Activated CD4-positive, CD25-positive, alpha-beta regulatory T cell treated with anti-CD3 and anti-CD28 coated beads, Interleukin-2, amount 50 U/mL, for 24 hours (primary cell): ENCODE results near the gene GAL3ST2.
"Not testable (repeated sequence)": the region's sequence is repeated elsewhere in the genome, so short reads cannot be mapped to it uniquely, and the experiment has no call there.

ENCODE experiments used
- ATAC-seq, 2 donors: fragments of 150-1000 bp; cut with Tn5 transposase; one replicate each; pipeline ENCODE4 v1.10.0; 2021; ENCODE audit warnings: mild to moderate bottlenecking in 1 of 2, moderate library complexity in 1 of 2

GAL3ST2 gene

GRCh38 chr2:241809383-241810306 lies 33.0 kb downstream of the GAL3ST2 start:
- ATAC-seq = no peak

DNA sequence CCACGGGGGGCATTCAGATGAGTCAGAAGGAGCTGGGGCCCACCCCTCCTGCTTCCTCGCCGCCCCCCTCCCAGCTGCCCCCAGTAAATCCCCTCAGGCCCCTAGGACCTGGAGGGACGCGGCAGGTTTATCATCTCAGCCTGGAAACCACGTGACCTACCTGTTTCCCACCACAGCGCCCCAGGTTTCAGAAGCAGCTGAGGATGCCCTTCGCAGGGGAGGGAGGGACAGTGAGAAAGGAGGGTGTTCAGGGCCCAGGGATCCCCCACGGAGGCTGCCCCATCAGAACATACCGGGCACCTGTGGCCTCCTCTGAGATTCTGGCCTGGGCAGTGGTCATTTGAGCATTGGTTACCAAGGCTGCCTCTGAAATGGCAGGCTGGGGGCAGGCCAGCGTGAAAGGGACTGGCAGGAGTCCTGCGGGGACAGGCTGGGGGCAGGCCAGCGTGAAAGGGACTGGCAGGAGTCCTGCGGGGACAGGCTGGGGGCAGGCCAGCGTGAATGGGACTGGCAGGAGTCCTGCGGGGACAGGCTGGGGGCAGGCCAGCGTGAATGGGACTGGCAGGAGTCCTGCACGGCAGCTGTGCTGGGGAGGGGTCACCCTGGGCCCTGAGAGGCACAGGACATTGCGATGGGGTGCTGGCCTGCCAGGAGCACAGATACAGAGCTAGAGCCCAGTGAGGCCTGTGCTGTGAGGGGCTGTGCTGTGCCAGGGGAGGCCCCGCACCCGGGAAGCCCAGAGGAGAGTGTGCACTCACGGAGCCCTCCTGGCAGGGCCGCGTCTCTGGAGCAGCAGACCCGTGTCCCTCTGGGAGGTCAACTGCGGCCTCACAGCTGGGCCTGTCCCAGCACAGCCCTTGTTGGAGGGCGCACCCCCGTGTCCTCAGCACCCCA lies 33.9 kb downstream of the GAL3ST2 start:
- no peak for ATAC-seq

DNA sequence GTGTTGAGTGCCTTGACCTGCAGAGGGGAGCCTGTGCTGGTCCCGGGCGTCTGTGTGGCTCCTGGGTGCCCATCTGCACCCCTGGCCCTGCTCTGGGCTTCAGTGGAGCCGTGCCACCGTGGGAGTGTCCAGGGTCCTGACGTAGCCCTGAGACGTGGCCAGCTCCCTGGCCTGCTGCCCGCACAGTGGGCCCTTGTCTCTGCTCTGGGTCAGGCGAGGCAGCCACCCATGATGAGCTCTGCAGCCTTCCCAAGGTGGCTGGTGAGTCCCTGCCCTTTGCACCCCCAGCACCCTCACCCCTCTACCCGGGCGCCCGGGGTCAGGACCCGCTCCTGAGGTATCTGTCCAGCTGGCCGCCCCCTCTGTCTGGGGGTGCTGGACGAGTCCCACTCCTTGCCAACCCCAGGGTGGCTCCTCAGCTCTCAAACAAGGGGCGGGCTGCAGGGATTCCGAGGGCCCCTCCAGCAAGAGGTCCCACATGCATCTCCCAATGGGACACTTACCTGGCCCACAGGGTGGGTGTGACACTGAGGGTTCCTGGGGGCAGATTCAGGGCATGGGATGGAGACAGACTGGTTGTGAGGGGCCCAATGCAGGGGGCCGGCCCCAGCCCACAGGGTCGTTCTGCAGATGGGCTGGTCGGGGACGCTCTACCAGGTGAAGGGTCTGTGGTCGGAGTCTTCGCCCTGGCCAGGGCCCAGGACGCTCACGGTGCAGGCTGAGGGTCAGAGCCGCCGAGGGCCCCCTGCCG lies 34.8 kb downstream of the GAL3ST2 start:
- ATAC-seq = no peak

GRCh38 chr2:241811952-241812729 lies 35.5 kb downstream of the GAL3ST2 start:
- ATAC-seq = no peak

GRCh38 chr2:241812730-241813643 lies 36.4 kb downstream of the GAL3ST2 start:
- no peak for ATAC-seq

- peak in 1 of 2 donors; percentile 5 for ATAC-seq
These were observed 37.2 kb downstream of the GAL3ST2 start for GRCh38 chr2:241813644-241814392.

DNA sequence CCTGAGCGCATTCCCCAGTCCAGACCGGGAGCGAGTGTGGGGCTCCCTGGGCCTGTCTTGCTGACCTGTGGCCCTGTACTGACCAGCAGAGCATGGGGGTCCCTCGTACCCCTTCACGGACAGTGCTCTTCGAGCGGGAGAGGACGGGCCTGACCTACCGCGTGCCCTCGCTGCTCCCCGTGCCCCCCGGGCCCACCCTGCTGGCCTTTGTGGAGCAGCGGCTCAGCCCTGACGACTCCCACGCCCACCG lies 37.7 kb downstream of the GAL3ST2 start:
- no peak for ATAC-seq

DNA sequence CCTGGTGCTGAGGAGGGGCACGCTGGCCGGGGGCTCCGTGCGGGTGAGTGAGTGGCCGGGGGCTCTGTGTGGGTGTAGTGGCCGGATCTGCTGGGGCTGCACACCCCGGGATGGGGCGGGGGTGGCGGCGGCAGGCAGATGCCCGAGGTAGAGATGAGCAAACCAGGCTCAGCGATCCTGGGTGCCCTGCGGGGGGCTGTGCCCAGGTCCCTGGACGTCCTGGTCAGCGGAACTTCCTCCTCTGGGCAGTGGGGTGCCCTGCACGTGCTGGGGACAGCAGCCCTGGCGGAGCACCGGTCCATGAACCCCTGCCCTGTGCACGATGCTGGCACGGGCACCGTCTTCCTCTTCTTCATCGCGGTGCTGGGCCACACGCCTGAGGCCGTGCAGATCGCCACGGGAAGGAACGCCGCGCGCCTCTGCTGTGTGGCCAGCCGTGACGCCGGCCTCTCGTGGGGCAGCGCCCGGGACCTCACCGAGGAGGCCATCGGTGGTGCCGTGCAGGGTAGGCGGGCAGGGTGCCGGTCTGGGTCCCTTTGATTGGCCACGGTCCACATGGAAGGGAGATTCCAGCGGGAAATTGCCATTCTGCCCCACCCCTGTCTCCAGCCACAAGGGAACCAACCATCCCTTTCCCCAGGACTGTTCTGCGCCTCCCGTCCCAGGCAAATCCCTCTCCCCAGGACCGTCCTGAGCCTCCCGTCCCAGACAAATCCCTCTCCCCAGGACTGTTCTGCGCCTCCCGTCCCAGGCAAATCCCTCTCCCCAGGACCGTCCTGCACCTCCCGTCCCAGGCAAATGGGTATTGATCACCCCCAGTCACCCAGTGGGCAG lies 38.2 kb downstream of the GAL3ST2 start:
- ATAC-seq = no peak

- no peak for ATAC-seq
These were observed 39.1 kb downstream of the GAL3ST2 start for GRCh38 chr2:241815477-241816430.

DNA sequence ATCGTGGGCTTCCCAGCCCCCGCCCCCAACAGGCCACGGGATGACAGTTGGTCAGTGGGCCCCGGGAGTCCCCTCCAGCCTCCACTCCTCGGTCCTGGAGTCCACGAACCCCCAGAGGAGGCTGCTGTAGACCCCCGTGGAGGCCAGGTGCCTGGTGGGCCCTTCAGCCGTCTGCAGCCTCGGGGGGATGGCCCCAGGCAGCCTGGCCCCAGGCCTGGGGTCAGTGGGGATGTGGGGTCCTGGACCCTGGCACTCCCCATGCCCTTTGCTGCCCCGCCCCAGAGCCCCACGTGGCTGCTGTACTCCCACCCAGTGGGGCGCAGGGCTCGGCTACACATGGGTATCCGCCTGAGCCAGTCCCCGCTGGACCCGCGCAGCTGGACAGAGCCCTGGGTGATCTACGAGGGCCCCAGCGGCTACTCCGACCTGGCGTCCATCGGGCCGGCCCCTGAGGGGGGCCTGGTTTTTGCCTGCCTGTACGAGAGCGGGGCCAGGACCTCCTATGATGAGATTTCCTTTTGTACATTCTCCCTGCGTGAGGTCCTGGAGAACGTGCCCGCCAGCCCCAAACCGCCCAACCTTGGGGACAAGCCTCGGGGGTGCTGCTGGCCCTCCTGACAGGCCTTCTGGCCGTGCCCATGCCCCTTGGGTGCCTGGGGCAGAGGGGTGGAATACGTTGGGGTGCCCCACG lies 40.0 kb downstream of the GAL3ST2 start:
- no peak for ATAC-seq

- ATAC-seq = no peak
These were observed 40.7 kb downstream of the GAL3ST2 start for GRCh38 chr2:241817126-241817820.

GRCh38 chr2:241817821-241818215 lies 41.2 kb downstream of the GAL3ST2 start:
- ATAC-seq = not testable (repeated sequence)

GRCh38 chr2:241818229-241818942 lies 41.8 kb downstream of the GAL3ST2 start:
- ATAC-seq = no peak

DNA sequence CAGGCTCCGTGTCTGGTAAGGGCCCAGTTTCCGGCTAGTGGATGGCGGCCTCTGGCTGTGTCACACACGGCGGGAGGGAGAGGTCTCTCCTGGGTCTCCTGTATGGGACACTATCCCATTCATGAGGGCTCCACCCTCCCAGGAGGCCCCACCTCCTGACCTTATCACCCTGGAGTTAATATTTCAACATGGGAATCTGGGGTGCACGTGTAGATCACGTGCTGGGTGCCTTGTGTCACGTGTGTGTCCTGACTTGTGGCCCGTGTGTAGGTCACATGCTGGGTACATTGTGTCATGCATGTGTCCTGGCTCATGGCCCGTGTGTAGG lies 42.3 kb downstream of the GAL3ST2 start:
- no peak for ATAC-seq

DNA sequence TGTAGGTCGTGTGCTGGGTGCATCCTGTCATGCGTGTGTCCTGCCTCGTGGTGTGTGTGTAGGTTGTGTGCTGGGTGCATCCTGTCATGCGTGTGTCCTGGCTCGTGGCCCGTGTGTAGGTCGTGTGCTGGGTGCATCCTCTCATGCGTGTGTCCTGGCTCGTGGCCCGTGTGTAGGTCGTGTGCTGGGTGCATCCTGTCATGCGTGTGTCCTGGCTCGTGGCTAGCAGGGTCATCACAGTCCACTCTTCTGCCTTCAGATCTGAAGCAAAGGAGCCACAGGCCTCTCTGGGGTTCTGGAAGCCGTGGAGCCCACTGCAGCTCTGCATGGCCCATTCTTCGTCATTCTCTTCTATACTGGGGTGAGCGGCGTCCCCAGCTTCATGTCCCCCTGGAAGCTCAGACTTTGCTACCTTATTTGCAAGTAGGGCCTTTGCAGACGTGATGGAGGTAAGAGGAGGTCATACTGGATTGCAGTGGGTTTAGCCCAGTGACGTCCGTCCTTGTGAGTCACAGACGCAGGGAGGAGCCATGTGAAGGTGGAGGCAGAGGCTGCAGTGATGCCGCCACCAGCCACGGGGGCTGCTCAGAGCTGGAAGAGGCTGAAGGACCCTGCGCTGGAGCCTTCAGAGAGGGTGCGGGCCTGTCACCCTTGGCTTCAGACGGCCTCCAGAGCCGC lies 43.5 kb downstream of the GAL3ST2 start:
- ATAC-seq = not testable (repeated sequence)
